ENCODE data around the gene WNT7B. TPM values are rescaled to one million over a fixed set of nuclear protein-coding genes. Genes with fewer than 3 reads are reported as not detected.

WNT7B gene
- polyA plus RNA-seq, 4 donors: 0.03 to 0.22 (median 0.03) TPM; not detected in 1

DNA sequence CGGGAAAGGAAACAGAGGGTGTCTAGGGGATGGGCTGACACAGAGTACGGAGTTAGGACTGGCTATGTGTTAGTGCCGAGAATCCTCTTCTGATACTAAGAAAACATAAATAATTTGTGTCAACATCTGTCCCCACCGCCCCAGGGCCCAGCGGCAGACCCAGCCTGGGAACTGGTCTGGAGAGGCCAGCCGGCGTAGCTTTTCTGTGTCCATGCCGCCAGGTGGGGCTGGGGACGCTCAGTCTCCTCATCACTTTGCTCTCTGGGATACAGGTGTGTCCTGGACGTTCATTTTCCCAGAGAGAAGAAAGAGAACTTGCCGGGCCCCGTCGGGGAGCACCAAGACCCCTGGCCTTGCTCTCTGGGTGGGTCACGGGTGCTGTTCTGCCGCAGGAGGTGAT, 54.7 kb downstream of the WNT7B start:
- Histone ChIP-seq H3K4me3 (ENCODE audit: low read depth in 1 of 3, low read length in 3 of 3) (no peak overlapping the region), H3K27ac (ENCODE audit: low read depth in 1 of 3, low read length in 2 of 3) (no peak overlapping the region), H3K4me1 (ENCODE audit: control insufficient read depth in 3 of 3, insufficient read depth in 2 of 3, low read depth in 1 of 3, low read length in 2 of 3) (peaks cover 0 to 5% (median 0%) of the 10 kb centered on the region in 3 donors), H3K27me3 (ENCODE audit: control insufficient read depth in 3 of 3, insufficient read depth in 3 of 3, low read length in 3 of 3) (peaks cover 0 to 2% (median 0%) of the 10 kb centered on the region in 3 donors), H3K9me3 (ENCODE audit: control insufficient read depth in 2 of 2, insufficient read depth in 1 of 2, low read depth in 1 of 2, low read length in 1 of 2) (no peaks in the 10 kb centered on the region), H3K36me3 (ENCODE audit: control insufficient read depth in 3 of 3, insufficient read depth in 2 of 3, low read depth in 1 of 3, low read length in 3 of 3) (no peaks in the 10 kb centered on the region)
- WGBS, 3 donors: 69 to 71% (median 71%) methylated on average over 14 to 15 of the region's 15 CpGs
- DNase-seq (no peak), FAIRE-seq (no peak)

DNA sequence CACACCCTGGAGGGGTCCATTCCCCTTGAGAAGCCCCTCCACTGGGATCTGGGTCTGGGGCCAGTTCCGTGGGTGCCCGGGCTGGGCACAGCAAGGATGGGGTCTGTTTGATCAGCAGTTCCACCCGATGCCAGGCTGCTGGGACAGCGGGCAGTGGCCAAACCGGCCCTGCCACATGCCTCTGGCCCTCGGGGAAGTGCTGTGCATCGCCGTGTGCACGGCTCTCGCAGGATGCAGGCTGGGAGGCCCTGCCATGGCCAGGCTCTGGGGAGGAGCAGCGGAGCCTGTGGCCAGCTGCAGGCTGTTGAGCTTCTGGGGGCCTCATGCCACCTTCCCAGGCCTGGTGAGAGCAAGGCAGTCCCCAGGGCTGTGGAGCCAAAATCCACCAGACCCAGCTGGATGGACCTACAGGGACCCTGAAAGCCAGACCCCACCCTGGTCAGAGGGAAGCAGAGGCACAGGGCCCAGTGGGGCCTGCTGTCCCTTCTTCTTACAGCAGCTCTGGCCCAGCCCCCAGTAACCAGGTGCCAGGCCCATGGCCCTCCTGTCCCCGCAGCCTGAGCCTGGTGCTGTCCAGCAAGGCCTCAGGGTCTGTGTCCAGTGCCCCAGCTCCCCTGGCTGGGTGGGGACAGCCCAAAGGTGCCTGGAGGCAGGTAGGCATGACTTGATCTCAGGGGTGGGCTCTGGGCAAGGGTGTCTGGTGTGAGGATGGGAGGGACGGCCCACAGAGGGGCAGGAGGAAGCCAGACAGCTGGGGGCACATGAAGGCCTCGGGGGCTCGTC, 57.3 kb downstream of the WNT7B start:
- Histone ChIP-seq H3K27ac (ENCODE audit: low read depth in 1 of 3, low read length in 2 of 3) (no peak overlapping the region), H3K4me3 (ENCODE audit: low read depth in 1 of 3, low read length in 3 of 3) (no peak overlapping the region), H3K27me3 (ENCODE audit: control insufficient read depth in 3 of 3, insufficient read depth in 3 of 3, low read length in 3 of 3) (peaks cover 0 to 2% (median 0%) of the 10 kb centered on the region in 3 donors), H3K4me1 (ENCODE audit: control insufficient read depth in 3 of 3, insufficient read depth in 2 of 3, low read depth in 1 of 3, low read length in 2 of 3) (peaks cover 0 to 5% (median 0%) of the 10 kb centered on the region in 3 donors), H3K36me3 (ENCODE audit: control insufficient read depth in 3 of 3, insufficient read depth in 2 of 3, low read depth in 1 of 3, low read length in 3 of 3) (no peaks in the 10 kb centered on the region), H3K9me3 (ENCODE audit: control insufficient read depth in 2 of 2, insufficient read depth in 1 of 2, low read depth in 1 of 2, low read length in 1 of 2) (no peaks in the 10 kb centered on the region)
- WGBS, 3 donors: 58 to 79% (median 62%) methylated on average over 14 to 15 of the region's 15 CpGs
- DNase-seq (no peak), FAIRE-seq (no peak)

DNA sequence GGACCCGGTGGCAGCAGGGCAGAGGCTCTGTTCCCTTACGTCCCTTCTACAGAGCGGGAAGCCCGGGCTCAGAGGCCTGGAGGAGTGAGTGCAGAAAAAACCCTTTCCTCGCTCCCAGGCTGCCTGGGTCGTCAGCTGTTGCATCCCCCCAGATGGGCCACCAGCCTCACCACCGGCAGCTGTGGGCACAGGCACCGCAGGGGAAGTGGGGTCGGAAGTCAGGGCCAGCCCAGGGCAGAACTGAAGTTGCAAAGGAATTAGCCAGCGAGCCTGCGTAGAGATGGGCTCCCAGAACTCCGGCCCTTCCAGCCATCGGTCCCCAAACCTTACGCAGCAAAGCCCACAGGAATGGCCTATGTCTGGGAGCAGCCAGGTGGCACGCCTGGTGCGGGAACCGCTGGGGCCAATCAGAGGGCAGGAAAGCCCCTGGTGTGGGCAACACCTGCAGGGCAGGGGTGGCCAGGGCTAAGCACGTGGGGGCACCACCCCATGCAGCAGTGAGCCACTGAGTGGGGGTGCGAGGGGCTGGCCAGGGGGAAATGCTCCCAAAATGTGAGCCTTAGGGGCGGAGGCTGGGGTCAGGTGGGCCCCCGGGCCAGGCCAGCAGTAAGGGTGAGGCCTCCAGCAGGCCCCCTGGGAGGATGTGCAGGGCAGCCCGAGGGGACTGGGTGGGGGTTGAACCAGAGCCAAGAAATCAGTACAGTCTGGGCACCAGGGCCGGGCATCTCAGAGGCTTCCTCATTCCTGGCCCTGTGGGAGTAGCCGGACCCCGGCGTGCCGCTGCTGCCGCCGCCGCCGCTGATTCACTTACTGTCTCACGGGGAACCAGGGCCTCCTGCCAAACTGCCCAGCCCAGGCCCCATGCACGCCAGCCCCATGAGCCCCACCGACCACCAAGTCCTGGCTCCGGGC, 58.2 kb downstream of the WNT7B start:
- no peaks in the 10 kb centered on the region for H3K4me1 ChIP-seq (ENCODE audit: control insufficient read depth in 3 of 3, insufficient read depth in 2 of 3, low read depth in 1 of 3, low read length in 2 of 3)
- no peak for FAIRE-seq
- peaks cover 0 to 2% (median 0%) of the 10 kb centered on the region in 3 donors for H3K27me3 ChIP-seq (ENCODE audit: control insufficient read depth in 3 of 3, insufficient read depth in 3 of 3, low read length in 3 of 3)
- H3K27ac ChIP-seq (ENCODE audit: low read depth in 1 of 3, low read length in 2 of 3): no peak overlapping the region
- no peak overlapping the region for H3K4me3 ChIP-seq (ENCODE audit: low read depth in 1 of 3, low read length in 3 of 3)
- no peaks in the 10 kb centered on the region for H3K36me3 ChIP-seq (ENCODE audit: control insufficient read depth in 3 of 3, insufficient read depth in 2 of 3, low read depth in 1 of 3, low read length in 3 of 3)
- WGBS, 3 donors: 52 to 72% (median 70%) methylated on average over 34 to 35 of the region's 35 CpGs
- H3K9me3 ChIP-seq (ENCODE audit: control insufficient read depth in 2 of 2, insufficient read depth in 1 of 2, low read depth in 1 of 2, low read length in 1 of 2): peaks cover 0 to 6% of the 10 kb centered on the region in 2 donors
- no peak for DNase-seq

DNA sequence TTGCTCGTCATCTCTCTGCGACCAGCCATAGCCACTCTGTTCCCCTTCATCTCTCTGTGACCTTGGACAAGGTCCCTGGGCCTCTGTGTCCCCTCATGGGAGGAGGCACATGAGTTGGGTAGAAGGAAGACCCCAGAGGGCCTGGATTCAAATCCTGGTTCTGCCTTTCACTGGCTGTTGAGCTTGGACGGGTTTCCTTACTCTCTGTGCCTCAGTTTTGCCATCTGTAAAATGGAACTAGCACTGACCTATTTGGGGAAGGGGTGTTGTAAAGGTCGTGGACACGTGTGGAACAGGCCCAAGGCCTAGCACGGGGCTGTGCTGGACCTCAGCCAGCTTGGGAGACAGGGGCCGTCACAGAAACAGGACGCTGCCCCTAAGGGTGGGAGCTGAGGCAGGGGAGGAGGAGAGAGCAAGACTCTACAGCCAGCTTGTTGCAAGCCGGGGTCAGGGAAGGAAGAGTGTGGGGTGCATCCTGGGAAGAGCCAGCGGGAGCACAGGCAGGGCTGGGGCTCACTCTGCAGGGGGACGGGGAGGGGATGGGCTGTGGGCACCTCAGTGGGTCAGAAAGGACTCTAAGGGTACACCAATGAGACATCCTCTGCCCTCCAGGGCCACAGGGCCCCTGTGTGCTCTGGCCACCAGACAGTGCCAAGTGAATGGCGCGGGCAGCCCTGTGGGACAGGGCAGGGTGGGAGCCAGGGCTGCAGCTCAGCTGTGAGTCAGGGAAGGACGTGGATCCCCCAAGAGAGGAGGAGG, 59.1 kb downstream of the WNT7B start:
- Histone ChIP-seq H3K27ac (ENCODE audit: low read depth in 1 of 3, low read length in 2 of 3) (no peak overlapping the region), H3K36me3 (ENCODE audit: control insufficient read depth in 3 of 3, insufficient read depth in 2 of 3, low read depth in 1 of 3, low read length in 3 of 3) (no peaks in the 10 kb centered on the region), H3K9me3 (ENCODE audit: control insufficient read depth in 2 of 2, insufficient read depth in 1 of 2, low read depth in 1 of 2, low read length in 1 of 2) (peaks cover 0 to 6% of the 10 kb centered on the region in 2 donors), H3K4me3 (ENCODE audit: low read depth in 1 of 3, low read length in 3 of 3) (no peak overlapping the region), H3K4me1 (ENCODE audit: control insufficient read depth in 3 of 3, insufficient read depth in 2 of 3, low read depth in 1 of 3, low read length in 2 of 3) (no peaks in the 10 kb centered on the region), H3K27me3 (ENCODE audit: control insufficient read depth in 3 of 3, insufficient read depth in 3 of 3, low read length in 3 of 3) (no peaks in the 10 kb centered on the region)
- FAIRE-seq: no peak
- 67 to 75% (median 71%) methylated on average over 14 of the region's 14 CpGs for WGBS, 3 donors
- no peak for DNase-seq

DNA sequence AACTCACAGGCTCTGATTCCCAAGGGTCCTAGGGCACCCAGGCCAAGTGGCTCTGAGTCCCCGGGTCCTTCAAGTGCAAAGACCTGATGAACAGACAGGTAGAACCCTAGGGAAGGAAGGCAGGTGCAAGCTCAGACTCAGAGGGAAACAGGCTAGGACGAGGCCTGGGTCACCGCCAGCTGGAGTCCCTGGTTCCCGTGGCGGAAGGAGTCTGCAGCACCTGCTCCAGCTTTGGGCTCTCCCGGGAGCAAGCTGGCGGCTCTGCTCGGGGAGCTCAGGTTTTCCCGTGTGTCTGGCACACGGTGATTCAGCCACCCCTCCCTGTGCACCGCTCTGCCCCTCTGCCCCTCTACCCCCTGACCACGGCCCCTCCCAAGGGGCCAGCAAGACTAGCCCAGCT, 59.8 kb downstream of the WNT7B start:
- H3K9me3 ChIP-seq (ENCODE audit: control insufficient read depth in 2 of 2, insufficient read depth in 1 of 2, low read depth in 1 of 2, low read length in 1 of 2): peaks cover 0 to 6% of the 10 kb centered on the region in 2 donors
- H3K4me1 ChIP-seq (ENCODE audit: control insufficient read depth in 3 of 3, insufficient read depth in 2 of 3, low read depth in 1 of 3, low read length in 2 of 3): no peaks in the 10 kb centered on the region
- 12 to 63% (median 27%) methylated on average over 12 of the region's 12 CpGs for WGBS, 3 donors
- FAIRE-seq (no peak), DNase-seq (no peak)
- no peaks in the 10 kb centered on the region for H3K27me3 ChIP-seq (ENCODE audit: control insufficient read depth in 3 of 3, insufficient read depth in 3 of 3, low read length in 3 of 3)
- no peak overlapping the region for H3K4me3 ChIP-seq (ENCODE audit: low read depth in 1 of 3, low read length in 3 of 3)
- no peaks in the 10 kb centered on the region for H3K36me3 ChIP-seq (ENCODE audit: control insufficient read depth in 3 of 3, insufficient read depth in 2 of 3, low read depth in 1 of 3, low read length in 3 of 3)
- no peak overlapping the region for H3K27ac ChIP-seq (ENCODE audit: low read depth in 1 of 3, low read length in 2 of 3)

DNA sequence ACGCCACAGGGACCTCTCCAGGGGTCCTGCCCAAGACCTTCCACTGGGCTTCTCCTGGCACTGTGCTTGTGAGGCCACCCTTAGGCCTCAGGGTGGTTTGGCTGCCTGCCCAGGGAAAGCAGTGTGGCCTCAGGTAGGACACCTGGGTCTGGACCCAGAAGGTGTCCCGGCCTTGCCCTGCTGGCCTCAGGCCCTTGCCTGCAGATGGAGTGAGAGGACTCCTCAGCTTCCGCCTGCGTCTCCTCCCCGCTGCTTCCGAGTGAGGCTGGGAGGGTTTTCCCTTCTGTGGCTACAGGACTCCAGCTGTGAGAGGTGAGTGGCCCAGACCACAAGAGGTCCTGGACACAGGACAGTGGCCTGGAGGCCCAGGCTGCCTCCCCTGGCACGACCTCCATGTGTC, 60.4 kb downstream of the WNT7B start:
- no peaks in the 10 kb centered on the region for H3K4me1 ChIP-seq (ENCODE audit: control insufficient read depth in 3 of 3, insufficient read depth in 2 of 3, low read depth in 1 of 3, low read length in 2 of 3)
- no peak overlapping the region for H3K4me3 ChIP-seq (ENCODE audit: low read depth in 1 of 3, low read length in 3 of 3)
- peaks cover 0 to 6% of the 10 kb centered on the region in 2 donors for H3K9me3 ChIP-seq (ENCODE audit: control insufficient read depth in 2 of 2, insufficient read depth in 1 of 2, low read depth in 1 of 2, low read length in 1 of 2)
- DNase-seq (no peak), FAIRE-seq (no peak)
- no peaks in the 10 kb centered on the region for H3K27me3 ChIP-seq (ENCODE audit: control insufficient read depth in 3 of 3, insufficient read depth in 3 of 3, low read length in 3 of 3)
- 71 to 81% (median 77%) methylated on average over 7 of the region's 7 CpGs for WGBS, 3 donors
- no peak overlapping the region for H3K27ac ChIP-seq (ENCODE audit: low read depth in 1 of 3, low read length in 2 of 3)
- no peaks in the 10 kb centered on the region for H3K36me3 ChIP-seq (ENCODE audit: control insufficient read depth in 3 of 3, insufficient read depth in 2 of 3, low read depth in 1 of 3, low read length in 3 of 3)

DNA sequence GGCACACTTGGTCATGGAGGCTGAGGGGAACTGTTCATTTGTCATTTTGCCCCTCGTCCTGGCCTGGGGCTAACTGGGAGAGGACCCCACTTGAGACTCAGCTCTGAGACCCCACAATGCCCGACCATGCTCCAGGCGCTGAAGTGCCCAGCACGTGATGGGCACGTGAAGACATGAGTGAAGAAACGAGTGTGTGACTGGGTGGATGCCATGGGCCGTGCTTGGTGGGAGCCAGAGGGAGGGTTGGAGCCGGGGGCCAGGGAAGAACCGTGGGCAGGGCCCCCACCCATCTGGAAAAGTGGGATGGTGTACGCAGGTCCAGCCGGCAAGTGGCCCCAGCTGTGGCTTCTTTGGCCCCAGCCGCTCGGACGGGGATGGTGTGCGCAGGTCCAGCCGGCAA, 61.1 kb downstream of the WNT7B start:
- Histone ChIP-seq H3K27ac (ENCODE audit: low read depth in 1 of 3, low read length in 2 of 3) (no peak overlapping the region), H3K4me3 (ENCODE audit: low read depth in 1 of 3, low read length in 3 of 3) (no peak overlapping the region), H3K27me3 (ENCODE audit: control insufficient read depth in 3 of 3, insufficient read depth in 3 of 3, low read length in 3 of 3) (no peaks in the 10 kb centered on the region), H3K36me3 (ENCODE audit: control insufficient read depth in 3 of 3, insufficient read depth in 2 of 3, low read depth in 1 of 3, low read length in 3 of 3) (no peaks in the 10 kb centered on the region), H3K9me3 (ENCODE audit: control insufficient read depth in 2 of 2, insufficient read depth in 1 of 2, low read depth in 1 of 2, low read length in 1 of 2) (peaks cover 0 to 6% of the 10 kb centered on the region in 2 donors), H3K4me1 (ENCODE audit: control insufficient read depth in 3 of 3, insufficient read depth in 2 of 3, low read depth in 1 of 3, low read length in 2 of 3) (no peaks in the 10 kb centered on the region)
- FAIRE-seq: no peak
- 79 to 90% (median 86%) methylated on average over 11 to 16 of the region's 16 CpGs for WGBS, 3 donors
- DNase-seq: no peak

DNA sequence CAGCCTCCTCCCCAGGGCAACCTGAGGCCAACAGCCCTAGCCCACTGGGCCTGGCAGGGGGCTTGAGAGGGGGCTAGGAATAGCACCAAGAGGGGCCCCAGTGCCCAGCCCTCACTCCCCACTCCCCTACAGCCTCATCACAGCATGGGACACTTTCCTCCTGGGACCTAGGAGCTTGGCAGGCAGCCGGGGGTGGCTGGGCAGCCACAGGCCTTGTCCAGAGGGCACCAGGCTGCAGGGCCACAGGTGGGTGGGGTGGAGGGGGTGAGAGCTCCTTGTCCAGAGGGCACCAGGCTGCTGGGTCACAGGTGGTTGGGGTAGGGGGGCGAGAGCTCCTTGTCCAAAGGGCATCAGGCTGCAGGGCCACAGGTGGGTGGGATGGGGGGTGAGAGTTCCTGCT, 61.8 kb downstream of the WNT7B start:
- FAIRE-seq (no peak), DNase-seq (no peak)
- Histone ChIP-seq H3K36me3 (ENCODE audit: control insufficient read depth in 3 of 3, insufficient read depth in 2 of 3, low read depth in 1 of 3, low read length in 3 of 3) (no peaks in the 10 kb centered on the region), H3K4me1 (ENCODE audit: control insufficient read depth in 3 of 3, insufficient read depth in 2 of 3, low read depth in 1 of 3, low read length in 2 of 3) (no peaks in the 10 kb centered on the region), H3K27ac (ENCODE audit: low read depth in 1 of 3, low read length in 2 of 3) (no peak overlapping the region), H3K4me3 (ENCODE audit: low read depth in 1 of 3, low read length in 3 of 3) (no peak overlapping the region), H3K9me3 (ENCODE audit: control insufficient read depth in 2 of 2, insufficient read depth in 1 of 2, low read depth in 1 of 2, low read length in 1 of 2) (peaks cover 0 to 6% of the 10 kb centered on the region in 2 donors), H3K27me3 (ENCODE audit: control insufficient read depth in 3 of 3, insufficient read depth in 3 of 3, low read length in 3 of 3) (no peaks in the 10 kb centered on the region)
- WGBS, 3 donors: 53 to 86% (median 86%) methylated on average over 2 of the region's 2 CpGs
